ENCODE data around the gene NPTX2. TPM values are rescaled to one million over a fixed set of nuclear protein-coding genes. Genes with fewer than 3 reads are reported as not detected.

NPTX2 gene
- total and polyA plus RNA-seq, 4 donors, result 6.6 to 35.2 (median 11.3) TPM

DNA sequence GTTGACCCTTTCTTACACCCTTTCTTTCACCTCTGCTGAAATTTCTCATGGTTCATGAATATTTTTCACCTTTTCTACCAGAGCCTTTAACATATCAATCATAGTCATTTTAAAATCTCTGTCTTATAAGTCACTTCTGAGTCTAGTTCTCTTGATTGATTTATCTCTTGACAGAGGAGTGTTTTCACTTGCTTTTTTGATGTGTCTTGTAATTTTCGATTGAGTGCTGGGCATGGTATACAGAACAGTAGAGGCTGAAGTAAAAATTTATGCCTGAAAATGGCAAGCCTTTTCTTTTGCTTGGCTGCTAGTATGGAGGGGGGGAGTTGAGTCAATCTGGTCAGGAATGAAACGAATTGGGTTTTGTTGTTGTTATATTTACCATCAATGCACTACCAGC lies 41.2 kb upstream of the NPTX2 start:
- no peak overlapping the region for H3K4me3 ChIP-seq (ENCODE audit: low read length in 2 of 2)
- DNase-seq (no peak), ATAC-seq (ENCODE audit: low FRiP score) (no peak)
- no peak overlapping the region for H3K27ac ChIP-seq (ENCODE audit: low read depth in 1 of 2, low read length in 2 of 2)
- intact Hi-C loops (cut with DNase I), result no loop called here
- H3K4me1 ChIP-seq (ENCODE audit: control insufficient read depth in 1 of 2, insufficient read depth in 2 of 2, low read length in 2 of 2), result no peaks in the 10 kb centered on the region
- H3K36me3 ChIP-seq (ENCODE audit: control insufficient read depth in 1 of 2, insufficient read depth in 2 of 2, low read length in 1 of 2), result no peaks in the 10 kb centered on the region
- H3K27me3 ChIP-seq (ENCODE audit: control insufficient read depth in 1 of 2, insufficient read depth in 2 of 2, low read length in 1 of 2), result peaks cover 0 to 2% of the 10 kb centered on the region in 2 donors
- 44 to 47% methylated on average over 2 of the region's 2 CpGs for WGBS, 2 donors
- peaks cover 9% of the 10 kb centered on the region for H3K9me3 ChIP-seq (ENCODE audit: control insufficient read depth, low read length)

DNA sequence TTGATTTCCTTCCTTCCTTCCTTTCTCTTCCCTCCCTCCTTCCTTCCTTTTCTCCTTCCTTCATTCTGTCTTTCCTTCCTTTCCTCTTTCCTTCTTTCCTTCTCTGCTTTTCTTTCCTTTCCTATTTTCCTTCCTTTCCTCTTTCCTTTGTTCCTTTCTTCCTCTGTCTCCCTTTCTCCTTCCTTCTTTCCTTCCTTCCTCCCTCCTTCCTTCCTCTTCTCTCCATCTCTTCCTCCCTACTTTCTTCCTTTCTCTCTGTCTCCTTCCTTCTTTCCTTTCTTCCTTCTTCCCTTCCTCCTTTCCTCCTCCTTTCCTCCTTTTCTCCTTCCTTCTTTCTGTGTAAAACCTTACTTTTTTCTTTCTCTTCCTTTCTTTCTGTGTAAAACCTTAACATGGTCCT lies 32.3 kb upstream of the NPTX2 start:
- H3K27ac ChIP-seq (ENCODE audit: low read depth in 1 of 2, low read length in 2 of 2), result no peak overlapping the region
- ATAC-seq (ENCODE audit: low FRiP score), result no peak
- H3K4me1 ChIP-seq (ENCODE audit: control insufficient read depth in 1 of 2, insufficient read depth in 2 of 2, low read length in 2 of 2), result no peaks in the 10 kb centered on the region
- no peaks in the 10 kb centered on the region for H3K27me3 ChIP-seq (ENCODE audit: control insufficient read depth in 1 of 2, insufficient read depth in 2 of 2, low read length in 1 of 2)
- H3K9me3 ChIP-seq (ENCODE audit: control insufficient read depth, low read length), result peaks cover 1% of the 10 kb centered on the region
- H3K36me3 ChIP-seq (ENCODE audit: control insufficient read depth in 1 of 2, insufficient read depth in 2 of 2, low read length in 1 of 2), result no peaks in the 10 kb centered on the region
- H3K4me3 ChIP-seq (ENCODE audit: low read length in 2 of 2), result no peak overlapping the region
- intact Hi-C loops (cut with DNase I), result no loop called here
- no peak for DNase-seq

DNA sequence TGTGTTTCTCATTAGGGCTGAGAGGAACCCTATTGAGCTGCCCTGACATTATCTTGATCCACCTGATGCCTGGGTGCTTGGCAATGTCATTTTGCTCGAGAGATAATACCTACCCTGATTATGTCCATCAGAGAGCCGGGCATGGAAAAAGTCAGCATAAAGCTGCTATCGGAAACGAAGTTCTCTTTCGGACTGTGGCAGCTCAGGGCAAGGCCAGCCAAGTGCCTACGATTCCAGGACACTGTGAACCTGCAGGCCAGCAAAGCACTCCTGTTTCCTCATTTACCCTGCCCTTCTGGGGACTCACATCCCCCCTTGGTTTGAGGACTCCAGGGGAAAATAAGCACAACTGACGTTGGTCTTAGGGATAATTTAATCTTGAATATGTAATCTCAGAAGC lies 25.2 kb upstream of the NPTX2 start:
- Histone ChIP-seq H3K27me3 (ENCODE audit: control insufficient read depth in 1 of 2, insufficient read depth in 2 of 2, low read length in 1 of 2) (no peaks in the 10 kb centered on the region), H3K4me1 (ENCODE audit: control insufficient read depth in 1 of 2, insufficient read depth in 2 of 2, low read length in 2 of 2) (no peaks in the 10 kb centered on the region), H3K4me3 (ENCODE audit: low read length in 2 of 2) (no peak overlapping the region), H3K27ac (ENCODE audit: low read depth in 1 of 2, low read length in 2 of 2) (no peak overlapping the region), H3K9me3 (ENCODE audit: control insufficient read depth, low read length) (no peaks in the 10 kb centered on the region), H3K36me3 (ENCODE audit: control insufficient read depth in 1 of 2, insufficient read depth in 2 of 2, low read length in 1 of 2) (no peaks in the 10 kb centered on the region)
- 67 to 70% methylated on average over 7 of the region's 7 CpGs for WGBS, 2 donors
- intact Hi-C loops (cut with DNase I), result no loop called here
- ATAC-seq (ENCODE audit: low FRiP score) (no peak), DNase-seq (no peak)

DNA sequence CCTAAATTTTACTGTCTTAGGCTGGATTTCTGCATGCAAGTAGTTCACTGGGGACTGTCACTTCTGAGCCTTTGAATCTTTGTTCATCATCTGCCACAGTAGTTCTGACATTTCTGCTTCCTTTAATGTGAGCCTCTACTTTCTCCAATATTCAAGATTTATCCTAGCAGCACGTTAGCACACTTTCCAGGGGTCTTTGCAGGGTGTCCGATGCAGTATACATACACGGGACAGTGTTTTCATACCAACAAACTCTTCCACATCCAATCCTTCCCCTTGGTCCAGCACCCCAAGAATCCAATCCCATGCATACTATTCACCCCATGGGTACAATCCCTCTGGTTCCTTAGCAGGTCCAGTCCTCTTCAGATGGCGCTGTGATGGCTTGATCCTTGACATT lies 22.7 kb upstream of the NPTX2 start:
- no peaks in the 10 kb centered on the region for H3K36me3 ChIP-seq (ENCODE audit: control insufficient read depth in 1 of 2, insufficient read depth in 2 of 2, low read length in 1 of 2)
- WGBS, 2 donors, result 75 to 80% methylated on average over 4 of the region's 4 CpGs
- intact Hi-C loops (cut with DNase I), result no loop called here
- no peaks in the 10 kb centered on the region for H3K4me1 ChIP-seq (ENCODE audit: control insufficient read depth in 1 of 2, insufficient read depth in 2 of 2, low read length in 2 of 2)
- no peak for ATAC-seq (ENCODE audit: low FRiP score)
- no peak overlapping the region for H3K4me3 ChIP-seq (ENCODE audit: low read length in 2 of 2)
- H3K27me3 ChIP-seq (ENCODE audit: control insufficient read depth in 1 of 2, insufficient read depth in 2 of 2, low read length in 1 of 2), result no peaks in the 10 kb centered on the region
- DNase-seq, result no peak
- H3K27ac ChIP-seq (ENCODE audit: low read depth in 1 of 2, low read length in 2 of 2), result no peak overlapping the region
- H3K9me3 ChIP-seq (ENCODE audit: control insufficient read depth, low read length), result no peaks in the 10 kb centered on the region

DNA sequence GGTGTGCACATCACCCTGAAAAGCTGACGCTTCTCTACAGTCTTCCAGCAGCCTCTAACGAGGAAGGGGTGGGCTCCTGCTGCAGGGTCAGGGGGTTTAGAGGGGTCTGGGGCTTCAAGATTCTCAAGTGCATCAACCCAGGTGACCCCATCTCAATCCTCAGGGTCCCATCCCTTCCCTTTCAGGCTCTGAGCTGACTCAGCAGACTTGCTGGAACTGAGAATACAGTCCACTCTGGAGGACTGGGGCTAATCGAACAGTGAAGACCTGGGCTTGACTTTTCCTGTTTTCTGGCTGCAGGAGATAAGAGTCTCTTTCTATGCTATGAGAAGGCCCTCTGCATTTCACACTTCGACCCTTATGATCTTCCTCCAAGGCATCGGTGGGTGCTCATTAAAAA lies 22.3 kb upstream of the NPTX2 start:
- Histone ChIP-seq H3K27me3 (ENCODE audit: control insufficient read depth in 1 of 2, insufficient read depth in 2 of 2, low read length in 1 of 2) (no peaks in the 10 kb centered on the region), H3K36me3 (ENCODE audit: control insufficient read depth in 1 of 2, insufficient read depth in 2 of 2, low read length in 1 of 2) (no peaks in the 10 kb centered on the region), H3K4me3 (ENCODE audit: low read length in 2 of 2) (no peak overlapping the region), H3K4me1 (ENCODE audit: control insufficient read depth in 1 of 2, insufficient read depth in 2 of 2, low read length in 2 of 2) (no peaks in the 10 kb centered on the region), H3K27ac (ENCODE audit: low read depth in 1 of 2, low read length in 2 of 2) (no peak overlapping the region), H3K9me3 (ENCODE audit: control insufficient read depth, low read length) (no peaks in the 10 kb centered on the region)
- no peak for DNase-seq
- no peak for ATAC-seq (ENCODE audit: low FRiP score)
- 68 to 72% methylated on average over 5 of the region's 5 CpGs for WGBS, 2 donors
- intact Hi-C loops (cut with DNase I), result no loop called here

DNA sequence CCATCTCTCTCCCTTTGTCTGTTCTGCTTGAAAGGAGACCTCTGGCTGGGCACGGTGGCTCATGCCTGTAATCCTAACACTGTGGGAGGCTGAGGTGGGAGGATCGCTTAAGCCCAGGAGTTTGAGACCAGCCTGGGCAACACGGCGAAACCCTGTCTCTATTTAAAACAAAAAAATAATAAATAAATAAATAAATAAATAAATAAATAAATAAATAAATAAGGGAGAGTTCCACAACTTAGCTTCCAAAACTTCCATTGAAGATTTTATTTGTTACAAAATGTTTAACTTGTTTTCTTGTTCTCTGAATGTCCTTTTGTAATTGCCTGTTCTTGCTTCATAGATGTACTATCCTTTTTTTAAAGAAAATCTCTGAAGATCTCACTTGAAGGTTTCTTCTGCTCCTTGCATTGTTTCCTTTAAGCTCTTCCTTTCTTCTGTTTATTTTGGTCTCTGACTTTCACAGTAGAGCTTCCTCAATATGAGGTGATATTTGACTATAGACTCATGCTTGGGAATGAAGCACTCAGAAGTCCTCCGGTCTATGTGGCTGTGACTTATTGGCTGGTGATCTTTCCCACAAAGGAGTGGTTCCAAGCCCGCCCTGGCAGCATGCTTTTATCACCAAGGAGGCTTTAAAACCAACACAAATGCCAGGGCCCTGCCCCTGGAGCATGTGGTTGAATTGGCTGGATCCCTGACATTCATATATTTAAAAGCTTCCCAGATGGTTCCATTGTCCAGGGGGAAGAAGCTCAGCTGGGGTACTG lies 18.1 kb upstream of the NPTX2 start:
- Histone ChIP-seq H3K27ac (ENCODE audit: low read depth in 1 of 2, low read length in 2 of 2) (no peak overlapping the region), H3K9me3 (ENCODE audit: control insufficient read depth, low read length) (no peaks in the 10 kb centered on the region), H3K27me3 (ENCODE audit: control insufficient read depth in 1 of 2, insufficient read depth in 2 of 2, low read length in 1 of 2) (no peaks in the 10 kb centered on the region), H3K4me1 (ENCODE audit: control insufficient read depth in 1 of 2, insufficient read depth in 2 of 2, low read length in 2 of 2) (no peaks in the 10 kb centered on the region), H3K36me3 (ENCODE audit: control insufficient read depth in 1 of 2, insufficient read depth in 2 of 2, low read length in 1 of 2) (no peaks in the 10 kb centered on the region), H3K4me3 (ENCODE audit: low read length in 2 of 2) (no peak overlapping the region)
- DNase-seq (no peak), ATAC-seq (ENCODE audit: low FRiP score) (no peak)
- WGBS, 2 donors, result 66 to 80% methylated on average over 6 of the region's 6 CpGs
- intact Hi-C loops (cut with DNase I), result no loop called here

DNA sequence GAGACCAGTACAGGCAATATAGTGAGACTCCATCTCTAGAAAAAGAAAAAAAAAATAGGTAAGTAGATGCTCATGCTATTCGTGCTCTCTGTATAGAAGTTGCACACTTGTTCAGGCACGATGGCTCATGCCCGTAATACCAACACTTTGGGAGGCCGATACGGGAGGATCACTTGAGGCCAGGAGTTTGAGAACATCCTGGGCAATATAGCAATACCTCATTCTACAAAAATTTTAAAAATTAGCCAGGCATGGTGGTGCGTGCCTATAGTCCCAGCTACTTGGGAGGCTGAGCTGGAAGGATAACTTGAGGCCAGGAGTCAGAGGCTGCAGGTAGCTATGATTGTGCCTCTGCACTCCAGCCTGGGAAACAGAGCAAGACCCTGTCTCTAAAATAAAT lies 17.2 kb upstream of the NPTX2 start:
- 88 to 92% methylated on average over 6 of the region's 6 CpGs for WGBS, 2 donors

DNA sequence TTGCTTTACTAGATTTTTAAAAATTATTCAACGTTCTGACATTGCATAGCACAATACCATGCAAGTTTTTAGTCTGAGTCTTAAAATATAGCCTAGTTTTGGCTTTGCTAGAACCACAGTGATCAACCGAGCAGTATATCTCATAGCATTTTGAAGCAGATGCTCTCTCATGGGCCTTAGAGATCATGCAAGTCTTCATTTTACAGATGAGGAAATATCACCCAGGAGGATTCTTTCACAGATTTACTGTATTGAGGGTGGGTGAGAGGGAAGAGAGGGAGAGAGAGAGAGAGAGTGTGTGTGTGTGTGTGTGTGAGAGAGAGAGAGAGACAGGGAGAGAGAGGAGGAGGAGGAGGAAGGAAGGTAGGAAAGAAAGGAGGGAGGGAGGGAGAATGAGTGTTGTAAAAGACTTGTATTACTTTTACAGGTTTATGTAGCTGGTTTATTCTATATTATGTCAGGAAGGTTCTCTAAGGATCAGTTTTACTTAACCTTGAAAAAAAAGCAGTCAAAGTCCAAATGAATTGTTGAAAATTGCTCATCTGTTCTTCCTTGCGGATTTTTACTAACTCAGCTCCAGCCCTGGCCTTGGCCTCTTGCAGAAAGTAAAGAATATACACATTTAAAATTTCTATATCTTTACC lies 14.2 kb upstream of the NPTX2 start:
- Histone ChIP-seq H3K9me3 (ENCODE audit: control insufficient read depth, low read length) (peaks cover 2% of the 10 kb centered on the region), H3K4me3 (ENCODE audit: low read length in 2 of 2) (no peak overlapping the region), H3K27ac (ENCODE audit: low read depth in 1 of 2, low read length in 2 of 2) (no peak overlapping the region), H3K27me3 (ENCODE audit: control insufficient read depth in 1 of 2, insufficient read depth in 2 of 2, low read length in 1 of 2) (no peaks in the 10 kb centered on the region), H3K4me1 (ENCODE audit: control insufficient read depth in 1 of 2, insufficient read depth in 2 of 2, low read length in 2 of 2) (no peaks in the 10 kb centered on the region), H3K36me3 (ENCODE audit: control insufficient read depth in 1 of 2, insufficient read depth in 2 of 2, low read length in 1 of 2) (no peaks in the 10 kb centered on the region)
- 68 to 70% methylated on average over 3 of the region's 3 CpGs for WGBS, 2 donors
- intact Hi-C loops (cut with DNase I), result no loop called here
- DNase-seq (no peak), ATAC-seq (ENCODE audit: low FRiP score) (no peak)

More for the DNA sequence above, 17.2 kb upstream of the NPTX2 start:
- Histone ChIP-seq H3K27me3 (ENCODE audit: control insufficient read depth in 1 of 2, insufficient read depth in 2 of 2, low read length in 1 of 2) (no peaks in the 10 kb centered on the region), H3K4me1 (ENCODE audit: control insufficient read depth in 1 of 2, insufficient read depth in 2 of 2, low read length in 2 of 2) (no peaks in the 10 kb centered on the region), H3K9me3 (ENCODE audit: control insufficient read depth, low read length) (no peaks in the 10 kb centered on the region), H3K4me3 (ENCODE audit: low read length in 2 of 2) (no peak overlapping the region), H3K36me3 (ENCODE audit: control insufficient read depth in 1 of 2, insufficient read depth in 2 of 2, low read length in 1 of 2) (no peaks in the 10 kb centered on the region), H3K27ac (ENCODE audit: low read depth in 1 of 2, low read length in 2 of 2) (no peak overlapping the region)
- ATAC-seq (ENCODE audit: low FRiP score), result no peak
- intact Hi-C loops (cut with DNase I), result no loop called here
- DNase-seq, result no peak

DNA sequence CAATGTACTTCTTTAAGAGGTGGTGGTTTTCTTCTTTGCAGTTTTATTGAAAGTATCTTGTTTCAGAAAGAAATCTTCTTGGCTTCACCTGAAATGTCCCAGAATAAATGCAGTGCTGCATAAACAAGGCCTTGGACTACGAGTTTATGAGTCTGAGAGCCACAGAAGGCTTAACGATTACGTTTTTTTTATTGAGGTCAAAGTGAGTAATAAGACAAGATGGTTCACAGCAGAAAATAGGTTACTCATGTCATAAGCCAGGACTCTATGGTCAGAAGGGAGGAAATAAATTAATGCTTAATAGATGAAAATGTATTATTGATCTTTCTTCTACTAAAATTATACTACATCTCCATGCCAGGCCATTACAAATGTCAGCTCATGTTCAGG lies 13.7 kb upstream of the NPTX2 start:
- no peak overlapping the region for H3K27ac ChIP-seq (ENCODE audit: low read depth in 1 of 2, low read length in 2 of 2)
- H3K4me3 ChIP-seq (ENCODE audit: low read length in 2 of 2), result no peak overlapping the region
- 67 to 76% methylated on average over 3 of the region's 3 CpGs for WGBS, 2 donors
- no peak for DNase-seq
- H3K4me1 ChIP-seq (ENCODE audit: control insufficient read depth in 1 of 2, insufficient read depth in 2 of 2, low read length in 2 of 2), result no peaks in the 10 kb centered on the region
- intact Hi-C loops (cut with DNase I), result no loop called here
- no peaks in the 10 kb centered on the region for H3K36me3 ChIP-seq (ENCODE audit: control insufficient read depth in 1 of 2, insufficient read depth in 2 of 2, low read length in 1 of 2)
- ATAC-seq (ENCODE audit: low FRiP score), result no peak
- peaks cover 2% of the 10 kb centered on the region for H3K9me3 ChIP-seq (ENCODE audit: control insufficient read depth, low read length)
- H3K27me3 ChIP-seq (ENCODE audit: control insufficient read depth in 1 of 2, insufficient read depth in 2 of 2, low read length in 1 of 2), result no peaks in the 10 kb centered on the region

Data from aorta (tissue), 5 donors.